ENCODE data around the gene PPIE. TPM values are rescaled to one million over a fixed set of nuclear protein-coding genes. Genes with fewer than 3 reads are reported as not detected.
A peak's percentile ranks its signal among the peaks of the same experiment; 100 is the strongest.

PPIE gene
- total RNA-seq, 1 experiment from 2014 or later: 45.8 TPM

GRCh38 chr1:39799770-39800470, 61.2 kb downstream of the PPIE start:
- no TSS peak for BruUV-seq (replicated peaks)
- CTCF ChIA-PET: interaction anchor here (0.6 to 2.0 kb wide), 11 partner anchors 16 to 847 kb away, joined by 3 to 8 read pairs (median 3); partner anchors contain the start of gene NT5C1A
- peak; percentile 96 for TF ChIP-seq CTCF (IDR thresholded peaks at IDR 0.05; ENCODE audit: unreplicated experiment)
- peak; percentile 82 for DNase-seq (ENCODE audit: unreplicated experiment)
- peak overlapping the region; percentile 78 for H3K27ac Mint-ChIP-seq (ENCODE audit: low read depth, unreplicated experiment)
- intact Hi-C loops (cut with micrococcal nuclease): loop anchor here (1.0 to 10.0 kb wide), 2 partner anchors 75 to 194 kb away; no protein-coding TSS in a partner anchor
- H3K27me3 Mint-ChIP-seq (ENCODE audit: insufficient read depth, unreplicated experiment): no peaks in the 10 kb centered on the region
- no peaks in the 10 kb centered on the region for H3K9me3 Mint-ChIP-seq (ENCODE audit: unreplicated experiment)
- POLR2A ChIA-PET: interaction anchor here (0.7 to 2.1 kb wide), 6 partner anchors 13 to 240 kb away, joined by 3 to 7 read pairs (median 4); partner anchors contain the start of genes MYCL and PPIE
- H3K4me1 Mint-ChIP-seq (ENCODE audit: insufficient read depth, unreplicated experiment): peaks cover 26% of the 10 kb centered on the region
- H3K4me3 Mint-ChIP-seq (ENCODE audit: unreplicated experiment): peak overlapping the region; percentile 19
- H3K36me3 Mint-ChIP-seq (ENCODE audit: insufficient read depth, unreplicated experiment): peaks cover 6% of the 10 kb centered on the region

DNA sequence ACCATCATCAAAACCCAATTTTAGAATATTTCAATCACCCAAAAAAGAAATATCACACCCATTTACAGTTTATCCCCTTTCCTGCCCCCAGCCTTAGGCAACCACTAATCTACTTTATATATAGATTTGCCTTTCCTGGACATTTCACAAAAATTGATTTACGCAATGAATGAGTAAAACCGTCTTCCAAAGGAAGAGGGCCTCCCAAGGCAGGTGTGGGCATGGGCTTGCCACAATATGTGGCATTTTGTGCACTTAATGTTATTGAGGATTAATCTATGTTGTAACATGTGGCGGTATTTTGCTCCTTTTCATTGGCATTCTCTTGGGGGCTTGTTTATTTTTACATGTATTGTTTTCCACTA, 61.8 kb downstream of the PPIE start:
- H3K27me3 Mint-ChIP-seq (ENCODE audit: insufficient read depth, unreplicated experiment): no peaks in the 10 kb centered on the region
- ChIA-PET POLR2A (interaction anchor here (0.7 to 2.1 kb wide), 6 partner anchors 13 to 133 kb away, joined by 3 to 7 read pairs (median 4); partner anchors contain the start of genes MYCL and PPIE), CTCF (interaction anchor here (0.6 to 2.0 kb wide), 10 partner anchors 16 to 848 kb away, joined by 3 to 8 read pairs (median 3); partner anchors contain the start of gene NT5C1A)
- peak; percentile 81 for DNase-seq (ENCODE audit: unreplicated experiment)
- BruUV-seq (replicated peaks): no TSS peak
- H3K36me3 Mint-ChIP-seq (ENCODE audit: insufficient read depth, unreplicated experiment): peaks cover 6% of the 10 kb centered on the region
- intact Hi-C loops (cut with micrococcal nuclease): loop anchor here (1.0 to 10.0 kb wide), 2 partner anchors 76 to 194 kb away; no protein-coding TSS in a partner anchor
- no peak overlapping the region for H3K4me3 Mint-ChIP-seq (ENCODE audit: unreplicated experiment)
- no peak for TF ChIP-seq CTCF (IDR thresholded peaks at IDR 0.05; ENCODE audit: unreplicated experiment)
- H3K9me3 Mint-ChIP-seq (ENCODE audit: unreplicated experiment): no peaks in the 10 kb centered on the region
- H3K27ac Mint-ChIP-seq (ENCODE audit: low read depth, unreplicated experiment): peak overlapping the region; percentile 78
- H3K4me1 Mint-ChIP-seq (ENCODE audit: insufficient read depth, unreplicated experiment): peaks cover 26% of the 10 kb centered on the region

- no peak overlapping the region for H3K27ac Mint-ChIP-seq (ENCODE audit: low read depth, unreplicated experiment)
- peaks cover 6% of the 10 kb centered on the region for H3K36me3 Mint-ChIP-seq (ENCODE audit: insufficient read depth, unreplicated experiment)
- BruUV-seq (replicated peaks): no TSS peak
- H3K27me3 Mint-ChIP-seq (ENCODE audit: insufficient read depth, unreplicated experiment): no peaks in the 10 kb centered on the region
- H3K9me3 Mint-ChIP-seq (ENCODE audit: unreplicated experiment): no peaks in the 10 kb centered on the region
- peaks cover 26% of the 10 kb centered on the region for H3K4me1 Mint-ChIP-seq (ENCODE audit: insufficient read depth, unreplicated experiment)
- no peak for DNase-seq (ENCODE audit: unreplicated experiment)
- no peak for TF ChIP-seq CTCF (IDR thresholded peaks at IDR 0.05; ENCODE audit: unreplicated experiment)
- POLR2A ChIA-PET: no interaction called here
- no peak overlapping the region for H3K4me3 Mint-ChIP-seq (ENCODE audit: unreplicated experiment)
- intact Hi-C loops (cut with micrococcal nuclease): loop anchor here (10.0 kb wide), 1 partner anchor 78 kb away; no protein-coding TSS in a partner anchor
- CTCF ChIA-PET: interaction anchor here (0.7 to 1.6 kb wide), 5 partner anchors 25 to 704 kb away, joined by 3 to 6 read pairs (median 3); no protein-coding TSS in a partner anchor
Measured at GRCh38 chr1:39802496-39803260, 64.0 kb downstream of the PPIE start.

DNA sequence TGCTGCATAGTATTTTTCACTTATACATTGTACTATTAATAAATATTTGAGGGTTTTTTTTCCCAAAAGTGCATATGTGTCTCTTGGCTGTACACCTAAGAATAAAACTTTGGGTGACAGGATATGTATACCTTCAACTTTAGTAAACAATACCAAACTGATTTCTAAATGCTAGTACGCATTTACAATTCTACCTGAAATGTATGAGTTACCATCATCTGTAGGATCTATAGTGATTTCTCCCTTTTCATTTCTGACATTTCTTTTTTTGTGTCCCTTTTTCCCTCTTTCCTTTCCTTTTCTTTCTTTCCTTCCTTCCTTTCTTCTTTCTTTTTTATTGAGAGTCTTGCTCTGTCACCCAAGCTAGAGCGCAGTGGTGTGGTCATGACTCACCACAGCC, 66.7 kb downstream of the PPIE start:
- no peak for DNase-seq (ENCODE audit: unreplicated experiment)
- Mint-ChIP-seq H3K4me3 (ENCODE audit: unreplicated experiment) (no peak overlapping the region), H3K27me3 (ENCODE audit: insufficient read depth, unreplicated experiment) (no peaks in the 10 kb centered on the region), H3K36me3 (ENCODE audit: insufficient read depth, unreplicated experiment) (peaks cover 6% of the 10 kb centered on the region), H3K4me1 (ENCODE audit: insufficient read depth, unreplicated experiment) (peaks cover 18% of the 10 kb centered on the region), H3K9me3 (ENCODE audit: unreplicated experiment) (no peaks in the 10 kb centered on the region), H3K27ac (ENCODE audit: low read depth, unreplicated experiment) (no peak overlapping the region)
- ChIA-PET POLR2A (interaction anchor here (0.6 kb wide), 1 partner anchor 15 kb away, joined by 3 read pairs; no protein-coding TSS in a partner anchor), CTCF (interaction anchor here (1.1 to 1.2 kb wide), 2 partner anchors 97 to 114 kb away, joined by 3 to 5 read pairs; partner anchors contain the start of gene MYCL)
- no peak for TF ChIP-seq CTCF (IDR thresholded peaks at IDR 0.05; ENCODE audit: unreplicated experiment)
- intact Hi-C loops (cut with micrococcal nuclease): loop anchor here (10.0 kb wide), 1 partner anchor 81 kb away; no protein-coding TSS in a partner anchor
- no TSS peak for BruUV-seq (replicated peaks)

Data from MCF 10A (cell line).